ENCODE measurements around the gene PCLO.
A peak's percentile ranks its signal among the peaks of the same experiment; 100 is the strongest.
"Not testable (repeated sequence)": the region's sequence is repeated elsewhere in the genome, so short reads cannot be mapped to it uniquely, and the experiment has no call there.

The PCLO gene

GRCh38 chr7:83130623-83131545 lies 31.8 kb downstream of the PCLO start:
- DNase-seq (ENCODE audit: low spot score): no peak

- no peak for DNase-seq (ENCODE audit: low spot score)
Observed at GRCh38 chr7:83130191-83130590, 32.5 kb downstream of the PCLO start.

GRCh38 chr7:83119494-83119893 lies 43.2 kb downstream of the PCLO start:
- no peak for DNase-seq (ENCODE audit: low spot score)

- DNase-seq (ENCODE audit: low spot score): no peak
Observed at GRCh38 chr7:83119026-83119382, 43.7 kb downstream of the PCLO start.

GRCh38 chr7:83118347-83119025 lies 44.2 kb downstream of the PCLO start:
- no peak for DNase-seq (ENCODE audit: low spot score)

- DNase-seq (ENCODE audit: low spot score): no peak
Observed at GRCh38 chr7:83117466-83117865, 45.2 kb downstream of the PCLO start.

GRCh38 chr7:83111391-83111790 lies 51.3 kb downstream of the PCLO start:
- no peak for DNase-seq (ENCODE audit: low spot score)

- no peak for DNase-seq (ENCODE audit: low spot score)
Observed at GRCh38 chr7:83109352-83109751, 53.3 kb downstream of the PCLO start.

- DNase-seq (ENCODE audit: low spot score): no peak
Observed at GRCh38 chr7:83105948-83106347, 56.7 kb downstream of the PCLO start.

- DNase-seq (ENCODE audit: low spot score): no peak
Observed at GRCh38 chr7:83105063-83105462, 57.6 kb downstream of the PCLO start.

- no peak for DNase-seq (ENCODE audit: low spot score)
Observed at GRCh38 chr7:83101530-83101929, 61.2 kb downstream of the PCLO start.

GRCh38 chr7:83096065-83096580 lies 66.6 kb downstream of the PCLO start:
- DNase-seq (ENCODE audit: low spot score): no peak

- no peak for DNase-seq (ENCODE audit: low spot score)
Observed at GRCh38 chr7:83085299-83085698, 77.4 kb downstream of the PCLO start.

GRCh38 chr7:83079879-83080278 lies 82.8 kb downstream of the PCLO start:
- not testable (repeated sequence) for DNase-seq (ENCODE audit: low spot score)

- no peak for DNase-seq (ENCODE audit: low spot score)
Observed at GRCh38 chr7:83077328-83077727, 85.4 kb downstream of the PCLO start.

- no peak for DNase-seq (ENCODE audit: low spot score)
Observed at GRCh38 chr7:83072576-83073517, 89.8 kb downstream of the PCLO start.

GRCh38 chr7:83065714-83066113 lies 97.0 kb downstream of the PCLO start:
- peak; percentile 30 for DNase-seq (ENCODE audit: low spot score)

- peak; percentile 83 for DNase-seq (ENCODE audit: low spot score)
Observed at GRCh38 chr7:83060218-83060617, 102.5 kb downstream of the PCLO start.

- no peak for DNase-seq (ENCODE audit: low spot score)
Observed at GRCh38 chr7:83058667-83059066, 104.0 kb downstream of the PCLO start.

- DNase-seq (ENCODE audit: low spot score): no peak
Observed at GRCh38 chr7:83055197-83055596, 107.5 kb downstream of the PCLO start.

GRCh38 chr7:83054472-83054871 lies 108.2 kb downstream of the PCLO start:
- no peak for DNase-seq (ENCODE audit: low spot score)

- DNase-seq (ENCODE audit: low spot score): no peak
Observed at GRCh38 chr7:83053965-83054364, 108.7 kb downstream of the PCLO start.

Data from SK-N-DZ (cell line).